Fibroblast of gingiva (primary cell): ENCODE data around the gene BAIAP2.
A peak's percentile ranks its signal among the peaks of the same experiment; 100 is the strongest.

ENCODE experiments used
- DNase-seq: peaks from one replicate; pipeline ENCODE4 v3.0.0-alpha.2; 2011; ENCODE audit warnings: low read depth

The BAIAP2 gene

DNA sequence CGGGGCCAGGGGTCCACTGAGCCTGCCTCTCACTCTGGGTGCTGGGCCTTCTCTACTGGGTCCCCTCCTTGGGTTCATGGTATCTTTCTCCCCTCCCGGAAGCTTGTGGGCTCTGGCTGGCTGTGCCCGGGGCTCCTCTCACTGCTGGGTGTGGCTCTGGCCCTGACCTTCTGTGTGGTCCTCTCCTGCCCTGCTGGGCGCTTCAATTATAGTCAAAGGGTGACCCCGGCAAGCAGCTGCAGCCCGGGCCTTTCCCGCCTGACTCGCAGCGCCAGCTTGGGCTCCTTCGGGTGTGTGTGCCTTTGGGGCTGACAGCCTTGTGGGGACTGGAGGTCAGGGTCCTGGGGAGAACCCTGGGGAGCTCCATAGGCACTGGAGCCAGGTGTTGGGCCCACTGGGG, 76.1 kb downstream of the BAIAP2 start:
- no peak for DNase-seq

- no peak for DNase-seq
Measured at GRCh38 chr17:81112450-81112849, 77.5 kb downstream of the BAIAP2 start.

GRCh38 chr17:81113158-81113724, 78.3 kb downstream of the BAIAP2 start:
- no peak for DNase-seq

- no peak for DNase-seq
Measured at GRCh38 chr17:81114351-81115093, 79.6 kb downstream of the BAIAP2 start.

DNA sequence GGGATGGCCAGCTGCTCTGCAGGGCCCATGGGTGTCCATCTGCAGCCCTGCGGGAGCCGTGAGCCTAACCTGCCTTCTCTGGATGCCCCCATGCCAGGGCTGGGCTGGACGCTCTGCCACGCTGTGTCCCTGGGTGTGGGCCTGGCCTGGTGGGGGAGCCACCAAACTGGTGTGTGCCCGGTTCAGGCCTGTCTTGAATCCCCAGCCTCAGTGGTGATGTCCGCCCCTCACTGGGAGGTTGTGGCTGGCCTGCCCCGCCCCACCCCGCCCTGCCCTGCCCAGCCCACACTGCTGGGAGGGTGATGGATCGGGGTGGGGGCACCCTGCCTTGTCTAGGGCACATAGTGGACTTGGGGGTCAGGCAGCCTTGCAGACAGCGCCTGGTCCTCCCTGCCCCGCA, 80.3 kb downstream of the BAIAP2 start:
- no peak for DNase-seq

- no peak for DNase-seq
Measured at GRCh38 chr17:81115749-81116464, 81.0 kb downstream of the BAIAP2 start.

DNA sequence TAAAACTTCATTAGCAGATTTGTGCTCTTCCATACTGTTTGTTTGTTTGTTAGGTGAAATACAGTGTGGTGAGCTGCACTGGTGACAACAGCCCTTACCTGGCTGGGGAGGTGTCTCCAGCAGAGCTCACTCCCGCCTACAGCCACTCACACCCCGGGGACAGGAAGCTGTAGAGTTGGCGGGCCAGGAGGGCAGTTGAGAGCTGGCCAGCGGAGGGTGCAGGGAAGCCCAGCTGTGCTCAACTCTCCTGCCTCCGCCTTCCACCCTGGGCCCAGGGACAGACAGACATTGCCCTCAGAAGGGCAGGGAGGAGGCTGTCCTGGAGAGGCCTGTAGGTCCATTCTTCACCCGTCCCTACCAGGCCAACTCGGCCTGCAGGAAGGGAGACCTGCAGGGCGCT, 81.8 kb downstream of the BAIAP2 start:
- no peak for DNase-seq

DNA sequence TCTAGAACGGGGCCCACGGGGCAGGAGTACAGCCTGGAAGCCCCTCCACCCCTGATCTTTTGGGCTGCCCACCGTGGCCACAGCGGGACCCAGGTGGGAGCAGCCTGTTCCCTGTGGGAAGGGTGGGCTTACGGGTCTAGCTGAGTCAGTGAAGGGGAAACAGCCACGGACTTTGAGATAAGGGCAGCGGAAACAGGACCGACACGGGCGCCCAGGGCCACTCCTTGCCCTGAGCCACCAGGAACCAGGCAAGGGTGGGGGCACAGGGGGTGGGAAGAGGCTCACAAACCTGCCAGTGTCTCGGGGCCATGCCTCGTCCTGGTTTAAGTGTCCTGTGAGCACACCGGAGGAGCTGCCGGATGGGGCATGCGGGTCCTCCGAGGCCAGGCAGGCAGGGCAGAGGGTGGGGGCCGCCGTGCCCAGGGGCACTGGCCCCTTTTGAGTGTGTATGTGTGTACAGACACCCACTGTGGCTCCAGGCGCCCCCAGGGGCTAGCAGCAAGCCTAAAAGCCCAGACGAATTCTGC, 82.8 kb downstream of the BAIAP2 start:
- DNase-seq, result no peak

DNA sequence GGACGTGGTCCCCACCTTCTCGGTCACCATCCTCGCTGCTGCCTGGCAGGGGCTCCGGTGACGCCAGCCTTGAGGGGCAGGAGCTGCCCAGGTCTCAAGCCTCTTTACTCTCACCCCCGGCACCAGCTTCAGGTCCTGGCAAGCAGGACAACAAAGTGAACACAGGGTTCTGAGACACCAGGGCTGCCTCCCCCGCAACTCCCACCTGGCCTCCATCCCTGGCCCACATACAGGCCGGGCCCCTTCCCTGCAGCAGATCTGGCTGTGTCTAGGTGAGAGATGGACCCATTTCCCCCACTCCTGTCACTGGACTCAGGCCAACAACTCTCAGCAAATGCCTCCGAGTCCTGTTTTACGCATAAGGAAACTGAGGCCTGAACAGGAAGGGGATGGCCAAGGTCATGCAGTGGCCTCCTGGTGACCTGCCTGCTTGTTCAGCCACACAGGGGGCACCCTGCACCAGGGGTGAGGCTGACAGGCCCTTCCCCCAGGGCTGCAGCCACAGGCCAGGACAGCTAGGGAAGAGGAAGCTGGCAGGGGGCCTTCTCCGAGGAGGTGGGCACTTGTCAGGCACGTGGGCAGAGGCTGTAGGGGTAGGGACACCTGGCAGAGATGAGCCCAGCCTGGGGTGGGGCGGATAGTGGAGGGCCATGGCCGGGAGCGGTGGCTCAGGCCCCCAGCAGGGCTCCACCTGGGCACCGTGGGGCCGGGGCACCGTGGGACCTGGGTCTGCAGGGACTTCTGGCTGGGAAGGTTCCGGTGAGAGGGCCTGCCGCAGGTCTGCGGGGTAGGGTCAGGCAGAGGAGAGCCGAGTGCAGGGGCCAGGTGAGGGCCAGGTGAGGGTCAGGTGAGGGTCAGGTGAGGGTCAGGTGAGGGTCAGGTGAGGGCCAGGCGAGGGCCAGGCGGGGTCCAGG, 83.6 kb downstream of the BAIAP2 start:
- no peak for DNase-seq

DNA sequence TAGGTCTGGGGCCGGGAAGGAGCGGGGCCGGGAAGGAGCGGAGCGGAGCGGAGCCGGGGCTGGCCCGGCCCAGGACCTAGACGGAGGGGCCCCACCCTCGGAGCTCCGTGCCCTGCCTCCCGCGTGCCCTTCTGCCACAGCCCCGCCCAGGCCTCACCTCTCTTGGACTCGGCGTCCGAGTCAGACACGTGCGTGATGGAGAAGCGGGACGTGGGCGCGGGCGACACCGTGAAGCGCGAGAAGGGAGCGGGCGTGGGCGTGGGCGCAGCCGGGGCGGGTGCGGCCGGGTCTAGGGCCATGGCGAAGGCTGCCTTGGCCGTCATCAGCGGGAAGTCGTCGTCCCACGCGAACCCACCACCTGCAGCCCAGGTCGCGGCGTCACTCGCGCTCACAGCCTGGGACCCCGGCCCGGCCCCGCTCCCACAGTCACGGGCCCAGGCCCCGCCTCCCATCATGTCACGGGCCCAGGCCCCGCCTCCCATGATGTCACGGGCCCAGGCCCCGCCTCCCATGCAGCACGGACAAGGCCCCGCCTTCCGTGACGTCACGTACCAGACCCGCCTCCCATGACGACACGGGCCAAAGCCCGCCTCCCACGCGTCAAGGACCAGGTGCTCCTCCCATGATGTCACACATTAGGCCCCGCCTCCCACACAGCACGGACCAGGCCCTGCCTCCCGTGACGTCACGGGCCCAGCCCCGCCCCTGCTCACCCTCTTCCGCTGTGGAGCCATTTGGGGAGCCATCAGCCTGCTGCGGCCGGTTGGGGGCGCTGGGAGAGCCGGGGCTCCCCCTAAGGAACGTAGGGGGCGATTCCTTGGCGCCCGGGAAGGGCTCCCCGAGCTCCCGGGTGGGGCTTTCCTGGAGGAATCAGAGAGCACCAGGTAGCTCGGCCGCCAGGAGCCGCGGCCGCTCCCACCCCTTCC, 84.5 kb downstream of the BAIAP2 start:
- DNase-seq, result peak; percentile 92

DNA sequence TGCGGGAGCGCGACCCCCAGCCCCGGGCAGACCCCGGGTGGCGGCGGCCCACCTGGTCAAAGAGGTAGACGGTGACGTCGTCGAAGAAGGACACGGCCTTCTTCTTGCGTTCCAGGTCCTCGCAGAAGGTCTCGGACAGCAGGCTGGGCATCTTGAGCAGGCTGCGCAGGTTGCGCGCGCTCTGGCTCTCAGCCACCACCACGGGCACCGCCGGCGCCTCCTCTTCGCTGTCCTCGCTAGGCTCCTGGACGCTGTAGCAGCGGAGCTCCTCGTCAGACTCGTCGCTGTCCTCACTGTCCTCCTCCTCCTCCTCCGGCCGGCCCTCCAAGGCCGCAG, 85.2 kb downstream of the BAIAP2 start:
- no peak for DNase-seq

DNA sequence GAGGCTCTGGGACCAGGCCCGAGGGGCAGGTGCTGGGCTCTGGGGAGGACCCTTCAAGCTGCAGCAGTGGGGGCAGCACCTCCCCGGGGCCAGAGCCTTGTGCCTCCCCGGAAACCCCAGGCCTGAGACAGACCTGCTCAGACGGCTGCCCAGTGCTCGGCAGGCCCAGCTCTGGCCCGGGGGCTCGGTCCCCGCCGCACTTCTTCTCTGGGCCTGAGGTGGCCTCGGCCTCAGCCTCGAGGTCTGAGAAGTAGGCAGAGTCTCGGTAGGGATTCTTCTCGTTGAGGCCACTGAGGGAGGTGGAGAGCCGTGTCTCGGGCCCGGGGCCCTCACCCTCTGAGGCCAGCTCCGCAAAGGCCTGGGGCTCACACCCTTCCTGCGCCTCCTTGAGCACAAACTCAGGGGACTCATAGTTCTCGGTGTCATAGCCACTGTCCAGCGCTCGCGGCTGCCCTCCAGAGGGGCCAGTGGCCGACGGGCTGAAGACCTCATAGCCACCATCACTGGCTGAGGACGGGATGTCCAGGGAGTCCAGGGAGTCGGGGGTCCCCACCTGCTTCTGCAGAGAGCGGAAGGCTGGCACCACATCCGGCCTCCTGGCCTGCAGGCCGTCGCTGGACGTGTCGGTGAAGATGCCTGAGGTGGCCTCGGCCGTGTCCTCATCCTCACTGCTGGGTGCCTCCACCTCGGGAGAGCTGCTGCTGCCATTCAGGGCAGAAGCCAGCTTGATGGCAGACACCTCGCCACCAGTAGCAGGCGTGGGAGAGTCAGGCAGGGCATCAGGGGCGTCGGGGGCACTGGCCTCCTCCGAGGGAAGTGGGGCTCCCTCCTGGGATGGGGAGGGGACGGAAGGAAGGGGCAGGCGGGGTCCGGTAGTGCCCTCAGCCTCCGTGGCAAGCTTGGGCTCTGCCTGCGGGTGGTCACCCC, 86.0 kb downstream of the BAIAP2 start:
- no peak for DNase-seq

DNA sequence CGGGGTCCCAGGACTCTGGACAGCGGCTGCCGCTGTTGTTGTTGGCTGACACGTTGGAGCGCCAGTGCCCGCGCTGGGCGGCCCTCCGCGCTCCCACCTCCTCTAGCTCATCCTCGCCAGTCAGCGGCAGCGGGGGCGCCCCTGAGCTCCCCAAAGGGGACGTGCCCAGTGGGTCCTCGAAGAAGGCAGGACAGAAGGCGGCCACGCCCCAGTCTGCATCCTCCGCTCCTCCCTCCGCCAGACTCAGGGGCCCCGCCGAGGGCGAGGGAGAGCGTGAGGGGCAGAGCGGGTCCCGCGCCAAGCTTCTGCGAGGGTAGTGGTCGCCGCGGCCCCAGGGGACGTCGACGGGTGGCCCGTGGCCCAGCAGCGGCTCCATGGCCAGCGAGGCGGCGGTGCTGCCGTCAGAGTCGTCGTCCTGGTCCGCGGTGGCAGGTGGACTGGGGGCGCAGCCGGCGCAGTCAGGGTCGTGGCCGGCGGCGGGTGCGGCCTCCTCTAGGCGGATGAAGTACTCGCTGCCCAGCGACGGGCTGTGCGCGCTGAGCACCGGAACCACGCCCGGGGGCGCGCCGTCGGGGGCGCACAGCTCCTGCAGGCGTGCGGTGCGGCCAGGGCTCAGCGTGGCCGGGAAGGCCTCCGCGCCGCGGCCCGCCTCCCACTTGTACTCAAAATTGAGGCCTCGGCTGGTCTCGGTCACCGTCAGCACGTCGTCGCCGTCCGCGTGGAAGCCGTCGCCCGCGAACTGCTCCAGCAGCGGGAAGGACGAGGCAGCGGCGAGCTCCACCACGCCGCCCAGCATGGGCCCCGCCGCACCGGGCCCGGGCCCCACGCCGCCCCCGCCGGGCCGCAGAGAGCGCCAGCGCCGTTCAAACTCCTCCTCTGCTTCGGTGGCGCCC, 87.1 kb downstream of the BAIAP2 start:
- no peak for DNase-seq

- DNase-seq, result no peak
Measured at GRCh38 chr17:81123052-81124048, 88.4 kb downstream of the BAIAP2 start.

DNA sequence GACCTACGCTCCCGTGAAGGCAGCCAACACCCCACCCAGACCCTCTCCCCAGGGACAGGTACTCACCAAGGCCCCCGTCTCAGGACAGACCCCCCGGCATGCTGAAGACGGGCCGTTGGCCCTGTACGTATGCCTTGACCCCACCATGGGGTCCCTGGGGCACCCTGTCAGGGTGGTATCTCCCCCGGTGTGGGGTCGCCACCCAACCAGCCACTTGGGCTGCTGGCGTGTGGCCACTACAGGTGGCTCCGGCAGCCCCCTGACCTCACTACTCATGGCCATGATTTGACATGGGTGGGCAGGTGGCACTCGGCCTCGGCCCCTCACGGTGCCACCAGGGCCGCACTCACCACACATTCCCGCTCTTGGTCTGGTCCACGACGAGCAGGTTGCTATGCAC, 89.4 kb downstream of the BAIAP2 start:
- no peak for DNase-seq

DNA sequence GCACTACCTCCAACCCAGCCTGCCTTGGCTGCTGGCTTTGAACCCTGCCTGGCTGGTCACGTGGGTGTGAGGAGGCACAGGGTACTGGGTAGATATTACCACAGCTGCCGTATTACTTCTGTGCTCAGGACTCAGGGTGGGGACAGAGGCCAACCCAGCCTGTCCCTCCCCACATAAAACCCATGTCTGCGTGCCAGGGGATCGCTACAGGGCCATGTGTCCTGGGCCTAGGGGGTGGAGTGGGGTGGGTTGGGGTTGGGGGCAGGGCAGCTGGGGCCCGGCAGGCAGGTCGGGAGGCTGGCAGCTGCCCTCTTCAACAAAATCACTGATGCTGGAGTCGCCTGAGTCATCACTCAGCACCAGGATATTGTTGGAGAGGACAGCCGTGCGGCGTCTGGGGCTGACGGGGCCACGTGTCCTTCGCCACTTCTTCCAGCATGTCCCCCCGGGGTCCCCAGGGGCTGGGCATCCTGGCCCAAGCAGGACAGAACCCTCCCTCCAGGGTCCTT, 90.7 kb downstream of the BAIAP2 start:
- DNase-seq, result no peak
